ENCODE data around the gene ICAM1. TPM values are rescaled to one million over a fixed set of nuclear protein-coding genes. Genes with fewer than 3 reads are reported as not detected.

Gene ICAM1
- total and polyA plus RNA-seq, 2 of the 13 experiments (the other 11 are each of a cell fraction or from before 2014, with no cell fraction given): 37.9 to 98.4 TPM

DNA sequence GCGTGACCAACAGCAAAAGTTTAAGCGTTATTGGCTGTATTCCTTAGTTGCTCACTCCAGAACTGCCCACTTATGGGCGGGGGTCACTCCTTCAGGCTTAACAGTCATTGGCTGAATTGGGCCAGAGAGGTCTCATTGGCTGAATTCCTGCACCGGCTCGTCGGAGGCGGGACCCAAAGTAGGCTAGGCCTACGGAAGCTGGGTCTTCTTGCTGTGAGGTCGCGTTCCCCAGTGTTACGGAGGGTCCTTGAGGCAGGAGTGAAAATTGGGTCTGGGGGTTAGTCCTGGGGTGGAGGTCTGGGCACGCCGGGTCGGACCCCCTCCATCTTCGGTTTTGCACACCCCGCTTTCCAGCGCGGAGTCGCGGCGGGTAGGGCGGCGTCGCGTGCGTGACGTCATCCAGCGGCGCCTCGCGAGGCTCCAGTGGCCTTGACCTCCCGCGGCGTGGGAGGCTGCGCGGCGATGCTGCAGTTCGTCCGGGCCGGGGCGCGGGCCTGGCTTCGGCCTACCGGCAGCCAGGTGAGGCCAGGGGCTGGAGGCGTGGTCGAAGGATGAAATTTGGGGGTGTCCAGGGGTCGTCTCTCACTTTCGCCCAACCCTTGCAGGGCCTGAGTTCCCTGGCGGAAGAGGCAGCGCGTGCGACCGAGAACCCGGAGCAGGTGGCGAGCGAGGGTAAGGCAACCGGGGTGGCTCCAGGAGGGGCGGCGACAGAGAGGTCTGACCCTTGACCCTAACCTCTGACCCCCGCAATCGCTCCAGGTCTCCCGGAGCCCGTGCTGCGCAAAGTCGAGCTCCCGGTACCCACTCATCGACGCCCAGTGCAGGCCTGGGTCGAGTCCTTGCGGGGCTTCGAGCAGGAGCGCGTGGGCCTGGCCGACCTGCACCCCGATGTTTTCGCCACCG lies 18.9 kb upstream of the ICAM1 start, which contains the start of gene MRPL4 (continued):
- peak; percentile 71; the same call in 1 of the 2 replicates for TF ChIP-seq ZNF839 (CRISPR knock-in tag; IDR thresholded peaks at IDR 0.05; ENCODE audit: borderline replicate concordance)
- TF ChIP-seq ZNF567 (CRISPR knock-in tag; IDR thresholded peaks at IDR 0.05; ENCODE audit: borderline replicate concordance): peak; percentile 94
- TF ChIP-seq ZSCAN31 (CRISPR knock-in tag; IDR thresholded peaks at IDR 0.05; ENCODE audit: low read depth): peak; percentile 74
- TF ChIP-seq, protein P1, sequence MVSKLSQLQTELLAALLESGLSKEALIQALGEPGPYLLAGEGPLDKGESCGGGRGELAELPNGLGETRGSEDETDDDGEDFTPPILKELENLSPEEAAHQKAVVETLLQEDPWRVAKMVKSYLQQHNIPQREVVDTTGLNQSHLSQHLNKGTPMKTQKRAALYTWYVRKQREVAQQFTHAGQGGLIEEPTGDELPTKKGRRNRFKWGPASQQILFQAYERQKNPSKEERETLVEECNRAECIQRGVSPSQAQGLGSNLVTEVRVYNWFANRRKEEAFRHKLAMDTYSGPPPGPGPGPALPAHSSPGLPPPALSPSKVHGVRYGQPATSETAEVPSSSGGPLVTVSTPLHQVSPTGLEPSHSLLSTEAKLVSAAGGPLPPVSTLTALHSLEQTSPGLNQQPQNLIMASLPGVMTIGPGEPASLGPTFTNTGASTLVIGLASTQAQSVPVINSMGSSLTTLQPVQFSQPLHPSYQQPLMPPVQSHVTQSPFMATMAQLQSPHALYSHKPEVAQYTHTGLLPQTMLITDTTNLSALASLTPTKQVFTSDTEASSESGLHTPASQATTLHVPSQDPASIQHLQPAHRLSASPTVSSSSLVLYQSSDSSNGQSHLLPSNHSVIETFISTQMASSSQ (IDR thresholded peaks at IDR 0.05; ENCODE audit: low read depth): no peak
- TF ChIP-seq, protein P1 (CRISPR knock-in tag; IDR thresholded peaks at IDR 0.05; ENCODE audit: borderline replicate concordance): peak; percentile 51; the same call in 1 of the 2 replicates
- TF ChIP-seq MEIS1 (CRISPR knock-in tag; IDR thresholded peaks at IDR 0.05; ENCODE audit: borderline replicate concordance): no peak
- TF ChIP-seq, protein P2, sequence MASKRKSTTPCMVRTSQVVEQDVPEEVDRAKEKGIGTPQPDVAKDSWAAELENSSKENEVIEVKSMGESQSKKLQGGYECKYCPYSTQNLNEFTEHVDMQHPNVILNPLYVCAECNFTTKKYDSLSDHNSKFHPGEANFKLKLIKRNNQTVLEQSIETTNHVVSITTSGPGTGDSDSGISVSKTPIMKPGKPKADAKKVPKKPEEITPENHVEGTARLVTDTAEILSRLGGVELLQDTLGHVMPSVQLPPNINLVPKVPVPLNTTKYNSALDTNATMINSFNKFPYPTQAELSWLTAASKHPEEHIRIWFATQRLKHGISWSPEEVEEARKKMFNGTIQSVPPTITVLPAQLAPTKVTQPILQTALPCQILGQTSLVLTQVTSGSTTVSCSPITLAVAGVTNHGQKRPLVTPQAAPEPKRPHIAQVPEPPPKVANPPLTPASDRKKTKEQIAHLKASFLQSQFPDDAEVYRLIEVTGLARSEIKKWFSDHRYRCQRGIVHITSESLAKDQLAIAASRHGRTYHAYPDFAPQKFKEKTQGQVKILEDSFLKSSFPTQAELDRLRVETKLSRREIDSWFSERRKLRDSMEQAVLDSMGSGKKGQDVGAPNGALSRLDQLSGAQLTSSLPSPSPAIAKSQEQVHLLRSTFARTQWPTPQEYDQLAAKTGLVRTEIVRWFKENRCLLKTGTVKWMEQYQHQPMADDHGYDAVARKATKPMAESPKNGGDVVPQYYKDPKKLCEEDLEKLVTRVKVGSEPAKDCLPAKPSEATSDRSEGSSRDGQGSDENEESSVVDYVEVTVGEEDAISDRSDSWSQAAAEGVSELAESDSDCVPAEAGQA (IDR thresholded peaks at IDR 0.05; ENCODE audit: low read depth): peak; percentile 96
- TF ChIP-seq, protein P2 (CRISPR knock-in tag; IDR thresholded peaks at IDR 0.05; ENCODE audit: borderline replicate concordance): no peak
- TF ChIP-seq, protein P3, sequence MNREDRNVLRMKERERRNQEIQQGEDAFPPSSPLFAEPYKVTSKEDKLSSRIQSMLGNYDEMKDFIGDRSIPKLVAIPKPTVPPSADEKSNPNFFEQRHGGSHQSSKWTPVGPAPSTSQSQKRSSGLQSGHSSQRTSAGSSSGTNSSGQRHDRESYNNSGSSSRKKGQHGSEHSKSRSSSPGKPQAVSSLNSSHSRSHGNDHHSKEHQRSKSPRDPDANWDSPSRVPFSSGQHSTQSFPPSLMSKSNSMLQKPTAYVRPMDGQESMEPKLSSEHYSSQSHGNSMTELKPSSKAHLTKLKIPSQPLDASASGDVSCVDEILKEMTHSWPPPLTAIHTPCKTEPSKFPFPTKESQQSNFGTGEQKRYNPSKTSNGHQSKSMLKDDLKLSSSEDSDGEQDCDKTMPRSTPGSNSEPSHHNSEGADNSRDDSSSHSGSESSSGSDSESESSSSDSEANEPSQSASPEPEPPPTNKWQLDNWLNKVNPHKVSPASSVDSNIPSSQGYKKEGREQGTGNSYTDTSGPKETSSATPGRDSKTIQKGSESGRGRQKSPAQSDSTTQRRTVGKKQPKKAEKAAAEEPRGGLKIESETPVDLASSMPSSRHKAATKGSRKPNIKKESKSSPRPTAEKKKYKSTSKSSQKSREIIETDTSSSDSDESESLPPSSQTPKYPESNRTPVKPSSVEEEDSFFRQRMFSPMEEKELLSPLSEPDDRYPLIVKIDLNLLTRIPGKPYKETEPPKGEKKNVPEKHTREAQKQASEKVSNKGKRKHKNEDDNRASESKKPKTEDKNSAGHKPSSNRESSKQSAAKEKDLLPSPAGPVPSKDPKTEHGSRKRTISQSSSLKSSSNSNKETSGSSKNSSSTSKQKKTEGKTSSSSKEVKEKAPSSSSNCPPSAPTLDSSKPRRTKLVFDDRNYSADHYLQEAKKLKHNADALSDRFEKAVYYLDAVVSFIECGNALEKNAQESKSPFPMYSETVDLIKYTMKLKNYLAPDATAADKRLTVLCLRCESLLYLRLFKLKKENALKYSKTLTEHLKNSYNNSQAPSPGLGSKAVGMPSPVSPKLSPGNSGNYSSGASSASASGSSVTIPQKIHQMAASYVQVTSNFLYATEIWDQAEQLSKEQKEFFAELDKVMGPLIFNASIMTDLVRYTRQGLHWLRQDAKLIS (CRISPR knock-in tag; IDR thresholded peaks at IDR 0.05): no peak
- TF ChIP-seq, protein P4, sequence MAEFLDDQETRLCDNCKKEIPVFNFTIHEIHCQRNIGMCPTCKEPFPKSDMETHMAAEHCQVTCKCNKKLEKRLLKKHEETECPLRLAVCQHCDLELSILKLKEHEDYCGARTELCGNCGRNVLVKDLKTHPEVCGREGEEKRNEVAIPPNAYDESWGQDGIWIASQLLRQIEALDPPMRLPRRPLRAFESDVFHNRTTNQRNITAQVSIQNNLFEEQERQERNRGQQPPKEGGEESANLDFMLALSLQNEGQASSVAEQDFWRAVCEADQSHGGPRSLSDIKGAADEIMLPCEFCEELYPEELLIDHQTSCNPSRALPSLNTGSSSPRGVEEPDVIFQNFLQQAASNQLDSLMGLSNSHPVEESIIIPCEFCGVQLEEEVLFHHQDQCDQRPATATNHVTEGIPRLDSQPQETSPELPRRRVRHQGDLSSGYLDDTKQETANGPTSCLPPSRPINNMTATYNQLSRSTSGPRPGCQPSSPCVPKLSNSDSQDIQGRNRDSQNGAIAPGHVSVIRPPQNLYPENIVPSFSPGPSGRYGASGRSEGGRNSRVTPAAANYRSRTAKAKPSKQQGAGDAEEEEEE (CRISPR knock-in tag; IDR thresholded peaks at IDR 0.05; ENCODE audit: borderline replicate concordance): 0 out of 2 replicates have a peak, but pooled peaks have one; percentile 56
- TF ChIP-seq JDP2 (CRISPR knock-in tag; IDR thresholded peaks at IDR 0.05; ENCODE audit: borderline replicate concordance): no peak

Measured in HepG2 (cell line).